RPMI8226 (cell line): ENCODE data around the gene SHROOM4.

Experiments used
- DNase-seq: peaks from one replicate; pipeline ENCODE4 v3.0.0-alpha.2; 2015

The SHROOM4 gene

GRCh38 chrX:50609796-50610195 is 204.2 kb downstream of the SHROOM4 start:
- no peak for DNase-seq

- DNase-seq, result no peak
These were observed 207.6 kb downstream of the SHROOM4 start for GRCh38 chrX:50606300-50606950.

- DNase-seq, result no peak
These were observed 217.9 kb downstream of the SHROOM4 start for GRCh38 chrX:50596056-50596455.

- no peak for DNase-seq
These were observed 219.2 kb downstream of the SHROOM4 start for GRCh38 chrX:50594788-50595187.

GRCh38 chrX:50586980-50587379 is 227.0 kb downstream of the SHROOM4 start:
- no peak for DNase-seq

GRCh38 chrX:50586407-50586806 is 227.6 kb downstream of the SHROOM4 start:
- no peak for DNase-seq

- no peak for DNase-seq
These were observed 232.6 kb downstream of the SHROOM4 start for GRCh38 chrX:50581405-50581804.

- peak; percentile 56 for DNase-seq
These were observed 234.0 kb downstream of the SHROOM4 start for GRCh38 chrX:50579955-50580354.

GRCh38 chrX:50577326-50577725 is 236.7 kb downstream of the SHROOM4 start:
- DNase-seq, result no peak

- no peak for DNase-seq
These were observed 246.4 kb downstream of the SHROOM4 start for GRCh38 chrX:50567636-50568035.

GRCh38 chrX:50565718-50566117 is 248.3 kb downstream of the SHROOM4 start:
- no peak for DNase-seq
